ENCODE measurements around the gene MESP2.

- TF ChIP-seq, protein P1, sequence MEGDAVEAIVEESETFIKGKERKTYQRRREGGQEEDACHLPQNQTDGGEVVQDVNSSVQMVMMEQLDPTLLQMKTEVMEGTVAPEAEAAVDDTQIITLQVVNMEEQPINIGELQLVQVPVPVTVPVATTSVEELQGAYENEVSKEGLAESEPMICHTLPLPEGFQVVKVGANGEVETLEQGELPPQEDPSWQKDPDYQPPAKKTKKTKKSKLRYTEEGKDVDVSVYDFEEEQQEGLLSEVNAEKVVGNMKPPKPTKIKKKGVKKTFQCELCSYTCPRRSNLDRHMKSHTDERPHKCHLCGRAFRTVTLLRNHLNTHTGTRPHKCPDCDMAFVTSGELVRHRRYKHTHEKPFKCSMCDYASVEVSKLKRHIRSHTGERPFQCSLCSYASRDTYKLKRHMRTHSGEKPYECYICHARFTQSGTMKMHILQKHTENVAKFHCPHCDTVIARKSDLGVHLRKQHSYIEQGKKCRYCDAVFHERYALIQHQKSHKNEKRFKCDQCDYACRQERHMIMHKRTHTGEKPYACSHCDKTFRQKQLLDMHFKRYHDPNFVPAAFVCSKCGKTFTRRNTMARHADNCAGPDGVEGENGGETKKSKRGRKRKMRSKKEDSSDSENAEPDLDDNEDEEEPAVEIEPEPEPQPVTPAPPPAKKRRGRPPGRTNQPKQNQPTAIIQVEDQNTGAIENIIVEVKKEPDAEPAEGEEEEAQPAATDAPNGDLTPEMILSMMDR (conservative IDR thresholded peaks at IDR 0.05; ENCODE audit: low read depth, low read length) = no peak
- no peak for TF ChIP-seq EZH2 (IDR thresholded peaks at IDR 0.05; ENCODE audit: borderline replicate concordance, low read depth, low read length, poor library complexity, severe bottlenecking)
Observed at GRCh38 chr15:89808160-89808870, 32.2 kb downstream of the MESP2 start.

All from A673 (cell line).